ENCODE data around the gene PCGF2. TPM values are rescaled to one million over a fixed set of nuclear protein-coding genes. Genes with fewer than 3 reads are reported as not detected.
A peak's percentile ranks its signal among the peaks of the same experiment; 100 is the strongest.

PCGF2 gene
- total RNA-seq, 1 experiment from 2014 or later, result 5.0 TPM

GRCh38 chr17:38751144-38751807 is 3.1 kb upstream of the PCGF2 start:
- DNase-seq (ENCODE audit: low read depth), result peak; percentile 46

GRCh38 chr17:38750312-38751121 is 2.4 kb upstream of the PCGF2 start:
- DNase-seq (ENCODE audit: low read depth), result peak; percentile 34

- DNase-seq (ENCODE audit: low read depth), result no peak
These were observed 1.8 kb upstream of the PCGF2 start for GRCh38 chr17:38750044-38750311.

DNA sequence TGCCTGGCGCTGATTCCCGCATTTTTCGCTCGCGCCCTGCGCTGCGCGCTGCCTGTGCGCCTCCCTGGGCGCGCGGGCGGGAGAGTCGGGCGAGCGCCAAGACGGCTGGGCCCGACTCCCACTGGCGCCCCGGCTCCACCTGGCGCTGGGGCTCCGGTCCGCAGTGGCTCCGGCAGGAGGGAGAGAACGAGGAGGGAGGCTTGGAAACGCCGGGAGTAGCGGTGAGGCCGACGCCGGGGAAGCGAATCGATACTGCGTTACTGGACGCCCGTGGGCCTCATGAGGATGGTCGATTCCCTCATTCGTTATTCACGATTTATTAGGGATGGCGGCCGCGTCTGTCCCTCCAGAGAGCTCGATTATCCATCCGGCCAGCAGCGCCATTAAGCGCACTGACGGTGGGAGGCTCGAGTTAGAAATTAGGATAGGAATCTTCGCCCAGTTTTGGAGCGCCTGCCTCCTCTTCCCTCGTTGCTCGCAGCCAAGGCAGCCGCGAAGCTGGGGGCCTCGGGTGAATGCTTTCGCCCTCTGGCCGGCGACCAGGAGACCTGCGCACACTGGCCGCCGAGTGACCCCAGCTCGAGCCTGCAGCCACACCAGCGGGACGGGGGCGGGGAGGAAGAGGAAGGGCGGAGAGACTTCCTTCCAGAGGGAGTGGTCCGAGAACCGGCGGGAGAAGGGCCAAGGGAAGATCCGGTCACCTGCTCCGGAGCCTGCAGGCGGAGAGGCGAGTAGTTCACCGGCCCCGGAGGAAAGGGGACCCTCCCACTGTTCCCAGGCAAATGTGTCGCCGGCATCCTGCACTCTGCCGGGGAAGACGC is 1.3 kb upstream of the PCGF2 start:
- DNase-seq (ENCODE audit: low read depth), result peak; percentile 87

DNA sequence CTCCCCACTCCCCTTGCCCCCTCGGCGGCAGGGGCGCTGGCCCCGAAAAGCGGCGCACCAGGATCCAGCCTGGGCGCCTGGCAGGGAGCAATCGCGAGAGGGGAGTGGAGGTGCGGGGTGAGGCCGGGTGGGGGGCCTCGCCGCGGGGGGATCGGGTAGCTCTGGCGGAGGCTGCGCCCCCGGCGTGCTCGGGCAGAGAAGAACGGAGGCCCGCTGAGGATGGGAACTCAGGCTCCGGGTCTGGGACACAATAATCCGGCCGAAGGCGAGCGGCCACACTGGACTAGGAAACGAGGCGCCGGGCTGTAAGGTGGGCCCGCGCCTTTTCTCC is 721 bp upstream of the PCGF2 start:
- no peak for DNase-seq (ENCODE audit: low read depth)

GRCh38 chr17:38747463-38748148 is 530 bp downstream of the PCGF2 start:
- DNase-seq (ENCODE audit: low read depth), result no peak

DNA sequence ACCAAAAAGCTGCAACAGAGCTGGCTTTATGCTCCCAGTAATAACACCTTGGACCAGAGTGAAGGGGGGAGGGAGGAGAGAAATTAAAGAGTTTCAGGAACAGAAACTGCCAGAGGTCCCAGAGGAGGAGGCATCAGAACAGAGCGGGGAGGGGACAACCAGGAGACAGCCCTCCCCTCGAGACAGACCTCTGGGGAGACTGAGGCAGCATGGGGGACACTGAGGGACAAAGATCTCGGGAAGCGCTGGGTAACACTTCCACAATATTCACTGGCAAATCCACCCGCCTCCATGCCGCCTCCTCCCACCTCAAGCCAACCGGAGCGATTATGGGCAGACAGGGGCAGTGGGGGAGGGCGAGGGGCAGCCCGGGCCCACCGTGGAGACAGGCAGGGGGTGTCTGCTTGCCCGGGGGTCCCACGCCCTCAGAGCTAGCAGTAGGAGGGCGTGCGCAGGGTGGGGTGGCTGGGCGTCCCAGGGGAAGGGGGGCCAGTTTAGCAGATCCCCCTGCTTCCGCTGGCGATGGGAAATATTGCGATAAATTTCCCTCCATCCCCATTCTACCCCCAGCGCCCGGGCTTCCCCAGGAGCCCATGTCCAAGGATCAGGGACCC is 1.2 kb downstream of the PCGF2 start:
- no peak for DNase-seq (ENCODE audit: low read depth)

DNA sequence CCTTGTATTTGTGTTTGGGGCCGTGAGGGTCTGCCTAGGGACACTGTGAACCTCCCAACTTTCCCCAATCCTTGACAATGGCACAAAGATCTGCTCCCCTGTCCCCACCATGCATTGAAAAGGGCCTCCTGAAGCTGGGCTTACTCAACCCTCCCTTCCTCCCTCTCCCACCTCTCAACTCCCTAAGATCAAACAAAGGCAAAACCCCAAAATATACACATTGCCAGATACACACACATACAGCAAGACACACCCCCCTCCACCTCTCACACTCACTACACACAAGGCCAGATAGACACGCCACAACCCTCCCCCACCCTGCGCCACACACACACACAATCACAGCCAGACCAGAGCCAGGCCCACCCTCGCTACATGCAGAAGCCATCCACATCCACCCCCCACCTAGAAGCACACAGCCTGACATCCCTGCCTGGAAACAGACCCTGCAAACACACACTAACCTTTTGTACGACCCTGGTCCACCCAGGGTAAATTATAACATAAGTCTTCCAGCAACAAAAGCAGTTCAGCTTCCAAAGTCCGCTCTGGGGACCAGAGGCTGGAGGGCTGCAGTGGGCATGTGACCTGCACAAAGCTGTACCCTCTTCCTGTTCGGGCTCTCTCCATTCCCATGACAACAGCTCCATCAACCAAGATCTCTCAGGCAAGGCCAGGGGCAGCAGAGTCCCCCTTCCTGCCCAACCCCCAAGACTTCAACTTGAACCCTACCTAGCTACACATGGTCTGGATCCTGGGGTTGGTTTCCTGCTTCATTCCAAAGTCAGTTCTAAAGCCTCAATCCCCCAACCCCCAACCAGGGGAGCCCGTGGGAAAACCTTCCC is 1.9 kb downstream of the PCGF2 start:
- DNase-seq (ENCODE audit: low read depth), result no peak

DNA sequence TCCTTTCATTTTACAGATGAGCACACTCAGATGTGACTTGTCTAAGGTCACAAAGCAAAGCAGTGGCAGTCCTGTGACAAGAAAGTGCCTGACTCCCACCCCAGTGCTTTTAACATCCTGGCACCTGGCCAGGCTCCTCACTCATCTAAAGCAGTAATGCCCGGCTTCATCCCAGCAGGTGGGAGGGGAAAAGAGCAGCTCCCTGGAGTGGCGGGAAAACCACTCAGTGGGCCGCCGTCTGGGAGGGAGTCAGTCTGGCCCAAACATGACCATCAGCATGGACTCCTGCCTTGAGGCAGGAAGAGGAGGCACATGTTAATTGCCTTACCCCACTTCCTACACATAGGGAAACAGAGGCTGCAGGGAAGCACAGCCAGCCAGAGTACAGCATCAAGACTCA is 2.6 kb downstream of the PCGF2 start:
- DNase-seq (ENCODE audit: low read depth), result no peak

DNA sequence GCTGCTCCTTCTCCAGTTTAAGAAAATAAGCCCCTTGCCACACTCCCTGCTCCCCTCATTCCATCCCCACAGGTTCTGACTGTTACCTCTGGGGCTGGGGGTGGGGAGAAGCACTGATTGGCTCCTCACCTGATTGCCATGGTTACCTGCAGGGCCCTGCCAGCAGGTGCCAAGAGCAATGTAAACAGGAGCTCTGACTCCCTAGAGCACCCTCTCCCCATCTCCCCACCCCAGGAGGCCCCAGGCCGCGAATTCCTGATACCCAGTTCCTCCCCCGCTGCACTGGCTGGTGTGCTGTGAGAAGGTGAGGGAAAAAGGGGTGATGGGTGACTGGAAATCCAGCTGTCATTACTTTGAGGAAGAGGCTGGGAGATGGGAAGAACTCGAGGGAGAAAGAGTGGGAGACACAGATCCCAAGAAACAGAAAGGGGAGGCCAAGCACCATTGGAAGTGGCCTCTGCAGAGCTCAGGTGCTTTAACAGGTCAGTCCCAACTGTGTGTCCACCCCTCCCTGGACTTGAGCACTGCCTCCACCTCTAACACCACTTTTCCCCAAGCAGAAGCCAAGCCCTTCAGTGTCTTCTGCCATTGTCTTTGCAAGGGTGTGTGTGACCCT is 4.5 kb downstream of the PCGF2 start:
- no peak for DNase-seq (ENCODE audit: low read depth)

DNA sequence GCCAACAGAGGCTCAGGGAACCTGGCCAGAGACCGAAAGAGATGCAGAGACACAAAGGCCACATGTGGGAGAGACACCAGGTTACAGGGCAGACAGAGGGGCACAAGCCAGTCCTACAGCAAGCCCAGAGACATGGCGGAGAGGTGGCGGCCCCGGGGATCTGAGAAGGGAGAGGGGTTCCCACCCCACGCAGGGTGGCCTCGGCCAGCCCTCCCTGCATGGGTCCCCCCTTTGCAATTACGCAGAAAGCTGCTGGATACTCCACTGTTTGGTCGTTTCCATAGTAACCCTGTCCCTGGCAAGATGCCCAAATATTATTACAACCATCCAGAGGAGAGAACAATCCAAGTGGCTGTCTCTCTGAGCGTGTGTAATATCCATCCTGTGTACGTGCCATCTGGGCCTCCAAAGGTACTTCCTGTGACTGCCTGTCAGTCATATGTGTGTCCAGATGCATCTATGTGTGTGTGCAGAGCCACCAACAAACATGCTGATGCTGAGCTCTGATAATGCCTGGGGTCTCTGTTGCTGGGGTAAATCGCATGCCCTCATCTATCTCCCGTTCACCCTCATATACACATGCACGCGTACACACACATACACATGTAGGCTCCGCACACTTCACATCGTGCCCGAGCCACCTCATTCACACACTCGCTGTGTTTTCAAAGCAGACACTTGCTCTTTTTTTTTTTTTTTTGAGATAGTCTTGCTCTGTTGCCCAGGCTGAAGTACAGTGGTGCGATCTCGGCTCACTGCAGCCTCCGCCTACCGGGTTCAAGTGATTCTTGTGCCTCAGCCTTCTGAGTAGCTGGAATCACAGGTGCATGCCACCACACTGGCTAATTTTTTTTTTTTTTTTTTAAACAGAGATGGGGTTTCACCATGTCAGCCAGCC is 5.5 kb downstream of the PCGF2 start:
- peak; percentile 49 for DNase-seq (ENCODE audit: low read depth)

- DNase-seq (ENCODE audit: low read depth), result no peak
These were observed 6.2 kb downstream of the PCGF2 start for GRCh38 chr17:38741921-38742410.

GRCh38 chr17:38741461-38741860 is 6.7 kb downstream of the PCGF2 start:
- no peak for DNase-seq (ENCODE audit: low read depth)

DNA sequence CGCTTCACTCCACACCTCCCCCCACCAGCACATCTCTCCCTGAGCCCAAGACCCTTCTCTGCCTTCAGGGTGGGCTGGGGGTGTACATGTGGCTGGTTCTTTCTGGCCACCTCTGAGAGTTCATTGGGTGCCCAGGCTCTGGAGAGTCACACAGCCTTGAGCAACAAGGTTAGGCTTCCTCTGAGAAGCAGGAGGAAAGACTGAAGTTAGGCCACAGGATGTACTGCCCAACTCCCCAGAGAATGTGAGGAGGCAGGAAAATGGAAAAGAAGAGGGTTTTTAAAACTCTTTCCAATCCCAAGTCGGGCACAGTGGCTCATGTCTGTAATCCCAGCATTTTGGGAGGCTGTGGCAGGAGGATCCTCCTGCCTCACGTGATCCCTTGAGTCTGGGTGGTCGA is 7.3 kb downstream of the PCGF2 start:
- DNase-seq (ENCODE audit: low read depth), result no peak

GRCh38 chr17:38740044-38740443 is 8.1 kb downstream of the PCGF2 start:
- DNase-seq (ENCODE audit: low read depth), result no peak

- DNase-seq (ENCODE audit: low read depth), result no peak
These were observed 8.8 kb downstream of the PCGF2 start for GRCh38 chr17:38739305-38739704.

GRCh38 chr17:38738686-38739085 is 9.4 kb downstream of the PCGF2 start:
- DNase-seq (ENCODE audit: low read depth), result no peak

- DNase-seq (ENCODE audit: low read depth), result no peak
These were observed 10.0 kb downstream of the PCGF2 start for GRCh38 chr17:38738007-38738662.

All from M059J (cell line).